ENCODE results near the gene BMP10.

GRCh38 chr2:68849579-68850030 is 21.6 kb downstream of the BMP10 start:
- no peak for TF ChIP-seq POLR2AphosphoS5 (IDR thresholded peaks at IDR 0.05)
- no peak for TF ChIP-seq POLR2A (IDR thresholded peaks at IDR 0.05; ENCODE audit: low read depth)
- no peak for TF ChIP-seq CTCF (IDR thresholded peaks at IDR 0.05)
- no peak for TF ChIP-seq EP300 (IDR thresholded peaks at IDR 0.05)

All from esophagus muscularis mucosa (tissue), 4 donors.